Thymus (tissue), 11 donors: ENCODE results near the gene HOXD12. TPM values are rescaled to one million over a fixed set of nuclear protein-coding genes. Genes with fewer than 3 reads are reported as not detected.

Source experiments
- DNase-seq, 9 donors: peaks; one replicate each; pipeline ENCODE4 v3.0.0-alpha.2; 2013; ENCODE audit warnings: low spot score in 9 of 9, low read depth in 6 of 9, missing footprints in 1 of 9
- H3K27ac ChIP-seq, 2 donors: one replicate each; pipeline ENCODE4 v1.5.1; 2013; ENCODE audit warnings: control low read depth in 1 of 2, low read depth in 1 of 2, low read length in 1 of 2, mild to moderate bottlenecking in 1 of 2, moderate library complexity in 1 of 2
- H3K27me3 ChIP-seq, 2 donors: one replicate each; pipeline ENCODE4 v1.5.1; 2013; ENCODE audit warnings: low read length in 1 of 2; ENCODE audit not compliant: control insufficient read depth in 2 of 2, insufficient read depth in 1 of 2
- H3K36me3 ChIP-seq, 2 donors: one replicate each; pipeline ENCODE4 v1.5.1; 2013; ENCODE audit warnings: low read length in 1 of 2, mild to moderate bottlenecking in 1 of 2, moderate library complexity in 1 of 2; ENCODE audit not compliant: control insufficient read depth in 2 of 2, insufficient read depth in 2 of 2
- H3K4me1 ChIP-seq, 2 donors: one replicate each; pipeline ENCODE4 v1.5.1; 2013; ENCODE audit warnings: low read length in 2 of 2; ENCODE audit not compliant: control insufficient read depth in 2 of 2, insufficient read depth in 2 of 2
- H3K4me3 ChIP-seq, 2 donors: one replicate each; pipeline ENCODE4 v1.5.1; 2013; ENCODE audit warnings: low read length in 2 of 2, control low read depth in 1 of 2, mild to moderate bottlenecking in 1 of 2
- H3K9me3 ChIP-seq, 2 donors: one replicate each; pipeline ENCODE4 v1.5.1; 2013; ENCODE audit warnings: low read length in 1 of 2, mild to moderate bottlenecking in 1 of 2; ENCODE audit not compliant: control insufficient read depth in 2 of 2, insufficient read depth in 1 of 2
- WGBS: extraction: QIAGEN DNeasy Blood & Tissue Kit; methylation state at CpG from one replicate; pipeline ENCODE4 v1.1.7; 2013; 5-methylcytosine and 5-hydroxymethylcytosine counted together
- polyA plus RNA-seq: library from polyadenylated mRNA; stranded (reverse); fragments of 200-250 nt; gene quantifications from one replicate; pipeline ENCODE4 v1.2.3, GENCODE V29; 2013
- total RNA-seq: library from RNA; stranded (reverse); fragments of 120-200 nt; gene quantifications from one replicate; pipeline ENCODE4 v1.2.4, GENCODE V29; 2013
- donor health status: healthy.

Gene HOXD12
- total and polyA plus RNA-seq, 2 donors, result not detected

DNA sequence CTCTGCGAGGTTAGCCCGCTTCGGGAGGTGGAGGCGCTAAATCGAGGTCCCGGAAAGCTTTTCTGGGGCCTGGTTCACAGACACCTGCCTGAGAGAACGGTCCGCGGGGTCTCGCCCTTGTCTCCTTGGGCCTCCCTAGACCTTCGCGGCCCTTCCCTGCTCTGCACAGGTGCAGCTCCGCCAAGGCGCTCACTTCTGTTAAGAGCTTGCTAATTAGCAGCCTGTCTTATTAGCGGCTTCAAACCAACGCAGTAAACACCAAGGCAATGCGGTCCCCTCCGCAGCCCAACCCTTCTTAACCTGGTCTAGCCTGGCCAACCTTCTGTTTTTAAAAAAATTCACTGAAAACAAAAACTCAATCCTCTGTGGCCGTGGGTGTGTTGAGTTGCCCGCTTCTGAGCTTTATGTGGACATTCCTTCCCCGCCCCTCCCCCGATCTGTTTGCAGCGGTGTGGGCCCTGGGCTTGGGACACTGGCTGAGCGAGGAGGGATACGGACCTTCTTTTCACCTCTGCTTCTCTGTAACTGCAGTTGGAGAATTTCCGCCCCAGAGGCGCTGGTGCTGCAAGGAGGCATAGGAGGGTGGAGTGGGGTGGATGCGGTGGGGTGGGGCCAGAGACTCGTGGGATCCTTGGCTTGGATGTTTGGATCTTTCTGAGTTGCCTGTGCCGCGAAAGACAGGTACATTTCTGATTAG, 48.4 kb downstream of the HOXD12 start:
- DNase-seq, result no peak
- H3K36me3 ChIP-seq, result no peaks in the 10 kb centered on the region
- WGBS, result 15% methylated on average over 31 of the region's 31 CpGs
- peaks cover 90 to 97% of the 10 kb centered on the region in 2 donors for H3K27me3 ChIP-seq
- no peak overlapping the region for H3K4me3 ChIP-seq
- no peak overlapping the region for H3K27ac ChIP-seq
- peaks cover 0 to 15% of the 10 kb centered on the region in 2 donors for H3K9me3 ChIP-seq
- no peaks in the 10 kb centered on the region for H3K4me1 ChIP-seq

- Histone ChIP-seq H3K27me3 (peaks cover 90 to 97% of the 10 kb centered on the region in 2 donors), H3K4me1 (no peaks in the 10 kb centered on the region), H3K36me3 (no peaks in the 10 kb centered on the region), H3K27ac (no peak overlapping the region), H3K9me3 (peaks cover 0 to 15% of the 10 kb centered on the region in 2 donors), H3K4me3 (no peak overlapping the region)
- no peak for DNase-seq
- WGBS, result 34% methylated on average over 11 of the region's 11 CpGs
Observed at GRCh38 chr2:176148751-176149421, 49.3 kb downstream of the HOXD12 start.

- H3K36me3 ChIP-seq, result no peaks in the 10 kb centered on the region
- H3K27me3 ChIP-seq, result peaks cover 93 to 100% of the 10 kb centered on the region in 2 donors
- peaks cover 0 to 15% of the 10 kb centered on the region in 2 donors for H3K9me3 ChIP-seq
- 17% methylated on average over 22 of the region's 22 CpGs for WGBS
- no peak overlapping the region for H3K4me3 ChIP-seq
- no peak for DNase-seq
- no peak overlapping the region for H3K27ac ChIP-seq
- H3K4me1 ChIP-seq, result no peaks in the 10 kb centered on the region
Observed at GRCh38 chr2:176149481-176149938, 49.9 kb downstream of the HOXD12 start.

GRCh38 chr2:176149939-176150583, 50.5 kb downstream of the HOXD12 start:
- Histone ChIP-seq H3K36me3 (no peaks in the 10 kb centered on the region), H3K27ac (no peak overlapping the region), H3K9me3 (peaks cover 0 to 15% of the 10 kb centered on the region in 2 donors), H3K4me3 (no peak overlapping the region), H3K27me3 (peaks cover 96 to 100% of the 10 kb centered on the region in 2 donors), H3K4me1 (no peaks in the 10 kb centered on the region)
- no peak for DNase-seq
- 24% methylated on average over 24 of the region's 24 CpGs for WGBS

GRCh38 chr2:176150584-176151441, 51.2 kb downstream of the HOXD12 start:
- no peak overlapping the region for H3K4me3 ChIP-seq
- no peaks in the 10 kb centered on the region for H3K4me1 ChIP-seq
- no peaks in the 10 kb centered on the region for H3K36me3 ChIP-seq
- no peak for DNase-seq
- 40% methylated on average over 14 of the region's 14 CpGs for WGBS
- peaks cover 0 to 15% of the 10 kb centered on the region in 2 donors for H3K9me3 ChIP-seq
- no peak overlapping the region for H3K27ac ChIP-seq
- H3K27me3 ChIP-seq, result peaks cover 96 to 100% of the 10 kb centered on the region in 2 donors

- no peak for DNase-seq
- Histone ChIP-seq H3K4me1 (no peaks in the 10 kb centered on the region), H3K27ac (no peak within 1 kb of the TSS), H3K27me3 (peaks cover 96 to 100% of the 10 kb centered on the region in 2 donors), H3K9me3 (peaks cover 0 to 15% of the 10 kb centered on the region in 2 donors), H3K36me3 (no peaks in the 10 kb centered on the region), H3K4me3 (no peak within 1 kb of the TSS)
- 5% methylated on average over 55 of the region's 55 CpGs for WGBS
Observed at GRCh38 chr2:176151442-176152287, 52.1 kb downstream of the HOXD12 start, which contains the start of gene HOXD4. TSS of gene HOXD4 (plus strand) at chr2:176151550. CDS start at chr2:176151634, 84 bp downstream.
